ENCODE data around the gene IGSF21. TPM values are rescaled to one million over a fixed set of nuclear protein-coding genes. Genes with fewer than 3 reads are reported as not detected.
A peak's percentile ranks its signal among the peaks of the same experiment; 100 is the strongest.

The IGSF21 gene
- total RNA-seq, 4 donors from 2014 or later, result 0.68 to 3.5 (median 1.3) TPM

- 86% methylated on average over 7 of the region's 7 CpGs for WGBS
- Histone ChIP-seq H3K4me1 (no peaks in the 10 kb centered on the region), H3K4me3 (no peak overlapping the region), H3K9me3 (no peaks in the 10 kb centered on the region), H3K27me3 (peaks cover 70% of the 10 kb centered on the region), H3K36me3 (no peaks in the 10 kb centered on the region), H3K27ac (no peak overlapping the region)
- no peak for TF ChIP-seq POLR2A (IDR thresholded peaks at IDR 0.05)
- TF ChIP-seq EP300 (IDR thresholded peaks at IDR 0.05), result no peak
- no peak for TF ChIP-seq POLR2AphosphoS5 (IDR thresholded peaks at IDR 0.05)
- no peak for TF ChIP-seq CTCF (IDR thresholded peaks at IDR 0.05)
- DNase-seq (ENCODE audit: low spot score in 2 of 2), result no peak
Measured at GRCh38 chr1:18292531-18292930, 184.9 kb downstream of the IGSF21 start.

GRCh38 chr1:18293291-18293690, 185.7 kb downstream of the IGSF21 start:
- H3K36me3 ChIP-seq, result no peaks in the 10 kb centered on the region
- peaks cover 73% of the 10 kb centered on the region for H3K27me3 ChIP-seq
- no peak overlapping the region for H3K27ac ChIP-seq
- H3K4me3 ChIP-seq, result no peak overlapping the region
- no peak for DNase-seq (ENCODE audit: low spot score in 2 of 2)
- H3K4me1 ChIP-seq, result no peaks in the 10 kb centered on the region
- H3K9me3 ChIP-seq, result no peaks in the 10 kb centered on the region
- no peak for TF ChIP-seq CTCF (IDR thresholded peaks at IDR 0.05)
- no peak for TF ChIP-seq POLR2A (IDR thresholded peaks at IDR 0.05)
- no peak for TF ChIP-seq POLR2AphosphoS5 (IDR thresholded peaks at IDR 0.05)
- TF ChIP-seq EP300 (IDR thresholded peaks at IDR 0.05), result no peak
- WGBS, result 69% methylated on average over 6 of the region's 6 CpGs

- H3K4me3 ChIP-seq, result no peak overlapping the region
- no peaks in the 10 kb centered on the region for H3K4me1 ChIP-seq
- H3K27me3 ChIP-seq, result peaks cover 78% of the 10 kb centered on the region
- 28% methylated on average over 16 of the region's 16 CpGs for WGBS
- no peak for TF ChIP-seq POLR2A (IDR thresholded peaks at IDR 0.05)
- TF ChIP-seq POLR2AphosphoS5 (IDR thresholded peaks at IDR 0.05), result no peak
- no peak for TF ChIP-seq CTCF (IDR thresholded peaks at IDR 0.05)
- no peak for TF ChIP-seq EP300 (IDR thresholded peaks at IDR 0.05)
- no peak overlapping the region for H3K27ac ChIP-seq
- no peak for DNase-seq (ENCODE audit: low spot score in 2 of 2)
- H3K9me3 ChIP-seq, result no peaks in the 10 kb centered on the region
- no peaks in the 10 kb centered on the region for H3K36me3 ChIP-seq
Measured at GRCh38 chr1:18294437-18295176, 187.0 kb downstream of the IGSF21 start.

- peaks cover 55% of the 10 kb centered on the region for H3K27me3 ChIP-seq
- no peak for DNase-seq (ENCODE audit: low spot score in 2 of 2)
- WGBS, result 29% methylated on average over 11 of the region's 11 CpGs
- H3K9me3 ChIP-seq, result no peaks in the 10 kb centered on the region
- no peak for TF ChIP-seq POLR2AphosphoS5 (IDR thresholded peaks at IDR 0.05)
- no peak overlapping the region for H3K4me3 ChIP-seq
- H3K27ac ChIP-seq, result no peak overlapping the region
- H3K4me1 ChIP-seq, result no peaks in the 10 kb centered on the region
- H3K36me3 ChIP-seq, result no peaks in the 10 kb centered on the region
Measured at GRCh38 chr1:18297896-18298648, 190.5 kb downstream of the IGSF21 start.

GRCh38 chr1:18299441-18300338, 192.1 kb downstream of the IGSF21 start:
- Histone ChIP-seq H3K4me3 (no peak overlapping the region), H3K27me3 (peaks cover 60% of the 10 kb centered on the region), H3K27ac (no peak overlapping the region), H3K9me3 (no peaks in the 10 kb centered on the region), H3K36me3 (no peaks in the 10 kb centered on the region), H3K4me1 (no peaks in the 10 kb centered on the region)
- TF ChIP-seq EP300 (IDR thresholded peaks at IDR 0.05), result no peak
- peak; percentile 18 to 80 for TF ChIP-seq CTCF (IDR thresholded peaks at IDR 0.05)
- no peak for TF ChIP-seq POLR2A (IDR thresholded peaks at IDR 0.05)
- no peak for TF ChIP-seq POLR2AphosphoS5 (IDR thresholded peaks at IDR 0.05)
- no peak for DNase-seq (ENCODE audit: low spot score in 2 of 2)
- WGBS, result 63% methylated on average over 7 of the region's 7 CpGs

Measured in suprapubic skin (tissue), 4 donors.